Activated naive CD8-positive, alpha-beta T cell treated with anti-CD3 and anti-CD28 coated beads, Interleukin-2, amount 10 ng/mL, durations not matched to agents 7 days and 5 days (primary cell): Measurements from ENCODE around the gene RNF141. TPM values are rescaled to one million over a fixed set of nuclear protein-coding genes. Genes with fewer than 3 reads are reported as not detected.

Experiments used
- ATAC-seq: fragments of 150-1000 bp; cut with Tn5 transposase; one replicate; pipeline ENCODE4 v1.10.0; 2021; ENCODE audit warnings: low read depth, moderate library complexity
- POLR2A ChIA-PET: fragments of 350-600 bp; sonication (Branson Sonifier 250); formaldehyde crosslinking; loops from one replicate; lab custom pipeline; 2021; ENCODE audit warnings: antibody characterized with exemption; lab: Charles Lee
- DNase-seq: peaks from one replicate; pipeline ENCODE4 v3.0.0; 2021
- H3K27ac Mint-ChIP-seq: one replicate; pipeline ENCODE4 v1.8.0; 2022; ENCODE audit warnings: mild to moderate bottlenecking, mixed read lengths
- H3K27me3 Mint-ChIP-seq: one replicate; pipeline ENCODE4 v1.8.0; 2022; ENCODE audit warnings: mild to moderate bottlenecking, moderate library complexity, mixed read lengths
- H3K36me3 Mint-ChIP-seq: one replicate; pipeline ENCODE4 v1.8.0; 2021; ENCODE audit warnings: mild to moderate bottlenecking, mixed read lengths
- H3K4me1 Mint-ChIP-seq: one replicate; pipeline ENCODE4 v1.8.0; 2021; ENCODE audit warnings: mixed read lengths
- H3K4me3 Mint-ChIP-seq: one replicate; pipeline ENCODE4 v1.8.0; 2022; ENCODE audit warnings: mild to moderate bottlenecking, moderate library complexity, mixed read lengths
- H3K9me3 Mint-ChIP-seq: one replicate; pipeline ENCODE4 v1.8.0; 2021; ENCODE audit warnings: mixed read lengths
- total RNA-seq, 2 experiments: library from RNA; stranded (reverse); gene quantifications; one replicate each; pipeline ENCODE4 v1.2.3, GENCODE V29; 2021

The RNF141 gene
- total RNA-seq, 2 experiments from 2014 or later, result 13.6 to 13.8 TPM

DNA sequence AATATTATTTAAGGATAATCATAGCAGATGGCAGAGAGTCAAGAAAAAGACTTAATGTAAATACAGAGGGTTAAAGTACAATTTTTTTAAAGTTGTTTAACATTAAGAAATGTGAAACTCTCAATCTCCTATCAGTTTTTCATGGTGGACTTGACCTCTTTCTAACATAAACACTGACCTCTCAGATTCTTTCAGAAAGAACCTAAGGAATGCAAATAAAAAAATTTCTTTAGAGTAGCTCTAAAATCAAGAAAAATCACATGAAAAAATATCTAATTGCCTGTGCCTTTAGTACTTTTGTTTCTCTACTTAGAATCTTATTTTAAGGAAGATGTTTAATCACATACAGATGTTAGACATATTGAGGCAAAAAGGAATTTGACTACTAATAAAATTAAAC, 12.9 kb downstream of the RNF141 start:
- peaks cover 15% of the 10 kb centered on the region for H3K4me1 Mint-ChIP-seq
- peaks cover 17% of the 10 kb centered on the region for H3K36me3 Mint-ChIP-seq
- H3K4me3 Mint-ChIP-seq, result no peak overlapping the region
- POLR2A ChIA-PET, result interaction anchor here (1.5 kb wide), 1 partner anchor 13 kb away, joined by 4 read pairs; the partner anchor contains the start of gene RNF141
- DNase-seq, result no peak
- ATAC-seq, result no peak
- H3K9me3 Mint-ChIP-seq, result no peaks in the 10 kb centered on the region
- H3K27me3 Mint-ChIP-seq, result no peaks in the 10 kb centered on the region
- no peak overlapping the region for H3K27ac Mint-ChIP-seq

DNA sequence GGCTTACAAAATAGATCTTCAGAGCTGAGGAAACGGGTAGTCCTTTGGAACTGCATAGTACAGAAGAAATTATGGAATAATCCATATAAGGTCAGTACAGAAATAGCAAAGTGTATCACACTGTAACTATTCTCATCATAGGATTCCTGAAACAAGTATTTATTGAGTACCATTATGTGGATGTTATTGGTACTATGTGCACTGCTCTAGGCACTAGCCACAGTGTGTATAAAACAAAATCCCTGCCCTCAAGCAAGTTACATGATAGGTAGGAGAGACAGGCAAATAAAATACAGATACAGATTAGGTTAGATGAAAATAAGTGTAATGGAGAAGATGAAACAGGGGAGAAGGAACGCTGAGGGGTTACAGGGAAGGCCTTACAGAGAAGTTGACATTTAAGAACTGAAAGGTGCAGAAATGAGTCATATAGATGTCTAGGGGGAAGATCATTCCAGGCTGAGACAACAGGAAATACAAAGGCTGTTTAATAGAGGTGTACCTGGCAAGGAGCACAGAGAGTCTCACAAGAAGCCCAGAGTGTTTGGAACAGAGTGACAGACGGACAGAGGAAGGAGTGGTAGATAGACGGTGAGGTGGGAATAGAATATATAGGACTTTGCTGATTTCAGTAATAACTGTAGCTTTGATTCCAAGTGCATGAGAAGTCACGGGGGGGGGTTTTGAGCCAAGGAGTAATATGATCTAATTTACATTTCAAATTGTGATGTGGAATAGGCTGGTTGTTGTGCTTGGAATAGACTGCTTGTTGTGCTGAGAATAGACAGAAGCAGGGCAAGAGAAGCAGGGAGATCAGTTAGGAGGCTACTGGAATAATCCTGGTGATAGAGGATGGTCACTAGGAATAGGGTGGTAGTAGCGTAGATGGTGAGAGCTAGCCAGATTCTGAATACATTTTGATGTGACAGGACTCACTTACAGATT, 13.7 kb downstream of the RNF141 start:
- H3K4me3 Mint-ChIP-seq, result no peak overlapping the region
- no peaks in the 10 kb centered on the region for H3K9me3 Mint-ChIP-seq
- H3K27ac Mint-ChIP-seq, result peak overlapping the region; percentile 5
- H3K4me1 Mint-ChIP-seq, result peaks cover 15% of the 10 kb centered on the region
- peaks cover 17% of the 10 kb centered on the region for H3K36me3 Mint-ChIP-seq
- no peaks in the 10 kb centered on the region for H3K27me3 Mint-ChIP-seq
- POLR2A ChIA-PET, result interaction anchor here (0.6 to 1.5 kb wide), 3 partner anchors 13 to 14 kb away, joined by 3 to 5 read pairs (median 4); partner anchors contain the start of gene RNF141
- ATAC-seq (peak; percentile 83), DNase-seq (no peak)

DNA sequence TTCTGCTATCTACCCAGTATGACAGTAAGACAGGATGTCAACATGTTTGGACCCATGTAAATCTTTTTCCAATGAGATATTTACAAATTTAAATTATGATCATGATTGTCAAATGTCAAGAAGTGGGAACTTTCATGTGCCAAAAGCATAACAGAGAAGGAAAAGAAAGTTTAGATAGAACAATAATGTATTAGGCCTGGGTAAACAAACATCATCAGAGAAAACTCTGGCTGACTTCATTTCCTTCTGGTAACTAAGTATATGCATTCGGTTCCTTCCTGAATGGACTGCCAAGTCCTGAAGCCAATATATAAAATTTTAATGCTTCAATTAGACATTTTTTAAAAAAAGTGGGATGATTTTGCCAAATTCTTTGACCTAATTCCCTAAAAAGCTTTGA, 16.5 kb downstream of the RNF141 start:
- ATAC-seq (no peak), DNase-seq (no peak)
- Mint-ChIP-seq H3K9me3 (no peaks in the 10 kb centered on the region), H3K4me3 (no peak overlapping the region), H3K36me3 (peaks cover 24% of the 10 kb centered on the region), H3K27ac (no peak overlapping the region), H3K4me1 (peaks cover 15% of the 10 kb centered on the region), H3K27me3 (no peaks in the 10 kb centered on the region)
- POLR2A ChIA-PET, result no interaction called here

DNA sequence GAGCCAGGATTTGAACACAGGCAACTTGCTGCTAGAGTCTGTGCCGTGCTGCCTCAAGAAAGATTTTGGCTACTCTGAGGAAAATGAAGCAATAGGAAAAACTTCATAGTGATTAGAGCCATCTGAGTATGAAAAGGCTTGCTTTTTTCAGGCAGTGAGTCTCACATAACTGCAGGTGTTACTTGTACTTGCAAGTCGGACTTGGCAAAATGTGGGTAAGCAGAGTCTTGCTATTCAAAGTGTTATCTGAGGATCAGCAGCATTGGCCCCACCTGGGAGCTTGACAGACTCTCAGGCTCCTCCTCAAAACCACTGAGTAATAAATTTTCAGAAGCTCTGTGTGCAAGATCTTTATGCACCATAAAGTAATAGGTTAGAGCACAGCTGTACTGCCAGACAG, 18.1 kb downstream of the RNF141 start:
- Mint-ChIP-seq H3K27me3 (no peaks in the 10 kb centered on the region), H3K9me3 (no peaks in the 10 kb centered on the region), H3K36me3 (peaks cover 24% of the 10 kb centered on the region), H3K4me1 (peaks cover 15% of the 10 kb centered on the region), H3K4me3 (no peak overlapping the region), H3K27ac (no peak overlapping the region)
- no peak for ATAC-seq
- no peak for DNase-seq
- POLR2A ChIA-PET, result no interaction called here

DNA sequence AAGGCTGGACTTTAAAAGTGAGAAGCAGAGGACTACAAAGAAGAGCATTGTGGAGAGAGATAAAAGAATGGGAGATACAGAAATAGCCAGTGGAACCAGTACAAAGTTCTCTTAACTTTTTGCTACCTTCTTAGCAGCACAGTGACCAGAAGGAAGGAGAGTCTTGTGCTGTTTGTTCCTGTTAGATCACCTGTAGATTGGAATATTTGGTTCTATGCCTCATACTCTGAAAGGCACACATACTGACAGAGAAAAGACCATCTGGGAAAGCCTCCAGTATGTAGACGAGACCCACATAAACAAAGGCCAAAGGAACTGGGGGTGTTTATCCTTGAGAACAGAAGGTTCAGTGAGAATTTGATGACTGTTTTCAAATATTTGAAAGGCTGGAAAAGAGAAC, 18.7 kb downstream of the RNF141 start:
- peaks cover 10% of the 10 kb centered on the region for H3K4me1 Mint-ChIP-seq
- H3K9me3 Mint-ChIP-seq, result no peaks in the 10 kb centered on the region
- POLR2A ChIA-PET, result no interaction called here
- no peak overlapping the region for H3K27ac Mint-ChIP-seq
- H3K4me3 Mint-ChIP-seq, result no peak overlapping the region
- no peaks in the 10 kb centered on the region for H3K27me3 Mint-ChIP-seq
- H3K36me3 Mint-ChIP-seq, result peaks cover 19% of the 10 kb centered on the region
- ATAC-seq, result no peak
- DNase-seq, result no peak

DNA sequence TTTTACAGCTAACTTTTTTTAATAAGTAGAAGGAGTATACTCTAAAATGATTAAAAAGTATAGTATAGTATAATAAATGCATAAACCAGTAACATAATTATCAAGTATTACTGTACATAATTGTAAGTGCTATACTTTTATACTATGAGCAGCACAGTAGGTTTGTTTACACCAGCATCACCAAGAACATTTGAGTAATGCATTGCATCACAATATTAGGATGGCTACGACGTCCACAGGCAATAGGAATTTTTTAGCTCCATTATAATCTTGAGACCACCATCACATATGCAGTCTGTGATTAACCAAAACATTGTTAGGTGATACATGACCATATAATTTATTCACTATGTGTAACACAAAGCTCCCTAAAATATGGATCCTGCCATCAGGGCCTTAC, 20.4 kb downstream of the RNF141 start:
- POLR2A ChIA-PET, result interaction anchor here (0.6 kb wide), 3 partner anchors 16 to 102 kb away, joined by 3 to 4 read pairs (median 3); partner anchors contain the start of gene AMPD3
- no peak for DNase-seq
- no peak for ATAC-seq
- no peaks in the 10 kb centered on the region for H3K9me3 Mint-ChIP-seq
- H3K4me3 Mint-ChIP-seq, result no peak overlapping the region
- peaks cover 2% of the 10 kb centered on the region for H3K4me1 Mint-ChIP-seq
- H3K36me3 Mint-ChIP-seq, result peaks cover 13% of the 10 kb centered on the region
- no peak overlapping the region for H3K27ac Mint-ChIP-seq
- H3K27me3 Mint-ChIP-seq, result no peaks in the 10 kb centered on the region

DNA sequence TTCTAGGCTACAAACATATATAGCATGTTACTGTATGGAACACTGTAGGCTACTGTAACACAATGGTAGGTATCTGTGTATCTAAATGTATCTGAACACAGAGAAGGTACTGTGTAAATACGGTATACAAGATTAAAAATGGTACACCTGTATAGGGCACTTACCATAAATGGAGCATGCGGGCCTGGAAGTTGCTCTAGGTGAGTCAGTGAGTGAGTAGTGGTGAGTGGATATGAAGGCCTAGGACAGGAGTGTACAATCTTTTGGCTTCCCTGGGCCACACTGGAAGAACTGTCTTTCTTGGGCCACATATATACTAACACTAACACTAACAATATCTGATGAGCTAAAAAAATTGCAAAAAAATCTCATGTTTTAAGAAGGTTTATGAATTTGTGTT, 21.4 kb downstream of the RNF141 start:
- H3K27ac Mint-ChIP-seq, result no peak overlapping the region
- no peak for ATAC-seq

DNA sequence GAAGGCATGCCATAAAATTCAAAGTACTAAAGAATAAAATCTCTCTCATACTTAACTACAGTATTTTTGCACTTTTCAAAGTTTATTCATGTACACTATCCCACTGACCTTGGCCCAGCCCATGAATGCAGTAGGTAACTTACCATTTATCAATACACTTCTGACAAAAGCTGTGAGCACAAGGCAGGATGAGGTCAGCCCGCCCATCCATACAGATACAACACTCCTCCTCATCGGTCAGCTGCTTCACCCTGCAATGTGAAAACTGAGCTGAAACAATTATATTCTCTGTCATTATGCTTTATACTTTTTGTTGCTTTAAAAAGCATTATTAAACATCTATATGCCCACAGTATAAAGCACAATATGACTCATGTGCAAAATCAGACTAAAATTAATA, 22.1 kb downstream of the RNF141 start:
- H3K4me3 Mint-ChIP-seq, result no peak overlapping the region
- peaks cover 11% of the 10 kb centered on the region for H3K36me3 Mint-ChIP-seq
- no peaks in the 10 kb centered on the region for H3K9me3 Mint-ChIP-seq
- ATAC-seq (no peak), DNase-seq (no peak)
- H3K4me1 Mint-ChIP-seq, result peaks cover 2% of the 10 kb centered on the region
- POLR2A ChIA-PET, result no interaction called here
- no peaks in the 10 kb centered on the region for H3K27me3 Mint-ChIP-seq
- H3K27ac Mint-ChIP-seq, result no peak overlapping the region

More for the DNA sequence above, 21.4 kb downstream of the RNF141 start:
- Mint-ChIP-seq H3K36me3 (peaks cover 11% of the 10 kb centered on the region), H3K27me3 (no peaks in the 10 kb centered on the region), H3K4me3 (no peak overlapping the region), H3K4me1 (peaks cover 2% of the 10 kb centered on the region), H3K9me3 (no peaks in the 10 kb centered on the region)
- POLR2A ChIA-PET, result no interaction called here
- DNase-seq, result no peak

DNA sequence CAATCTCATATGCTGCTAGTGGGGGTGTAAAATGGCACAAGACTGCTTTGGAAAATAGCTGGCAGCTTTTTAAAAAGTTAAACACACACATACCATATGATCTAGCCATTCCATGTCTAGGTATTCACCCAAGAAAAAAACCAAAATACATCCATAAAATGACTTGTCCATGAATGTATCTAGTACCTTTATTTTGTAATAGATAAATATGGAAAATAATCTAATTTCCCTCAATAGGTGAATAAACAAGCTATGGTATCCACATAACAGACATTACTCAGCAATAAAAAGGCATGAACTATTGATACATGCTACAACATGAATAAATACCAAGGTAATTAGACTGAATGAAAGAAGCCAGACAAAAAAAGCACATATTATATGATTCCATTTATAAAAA, 22.9 kb downstream of the RNF141 start:
- ATAC-seq, result no peak
- no peaks in the 10 kb centered on the region for H3K27me3 Mint-ChIP-seq
- POLR2A ChIA-PET, result no interaction called here
- no peak for DNase-seq
- H3K27ac Mint-ChIP-seq, result no peak overlapping the region
- no peaks in the 10 kb centered on the region for H3K4me1 Mint-ChIP-seq
- H3K9me3 Mint-ChIP-seq, result no peaks in the 10 kb centered on the region
- peaks cover 9% of the 10 kb centered on the region for H3K36me3 Mint-ChIP-seq
- no peak overlapping the region for H3K4me3 Mint-ChIP-seq

DNA sequence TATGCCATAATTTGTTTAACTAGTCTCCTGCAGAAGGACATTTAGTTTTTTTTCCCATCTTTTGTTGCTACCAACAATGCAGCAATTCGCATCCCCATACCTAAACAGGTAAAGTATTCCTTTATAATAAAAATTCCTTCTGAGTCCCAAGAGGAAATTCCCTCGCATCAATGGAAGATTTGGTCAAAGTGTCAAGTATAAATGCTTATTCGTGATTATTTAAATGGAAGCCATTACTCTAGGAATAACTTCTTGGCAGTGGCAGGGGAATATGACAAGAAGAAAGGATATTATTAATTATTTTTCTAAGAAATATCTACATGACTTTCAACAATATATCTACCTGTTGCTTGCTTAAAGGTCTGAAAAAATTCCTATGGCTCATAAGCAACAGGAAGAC, 25.6 kb downstream of the RNF141 start:
- POLR2A ChIA-PET, result no interaction called here
- no peak overlapping the region for H3K4me3 Mint-ChIP-seq
- no peak for DNase-seq
- no peak for ATAC-seq
- no peaks in the 10 kb centered on the region for H3K9me3 Mint-ChIP-seq
- no peaks in the 10 kb centered on the region for H3K27me3 Mint-ChIP-seq
- peaks cover 6% of the 10 kb centered on the region for H3K36me3 Mint-ChIP-seq
- H3K27ac Mint-ChIP-seq, result no peak overlapping the region
- no peaks in the 10 kb centered on the region for H3K4me1 Mint-ChIP-seq

DNA sequence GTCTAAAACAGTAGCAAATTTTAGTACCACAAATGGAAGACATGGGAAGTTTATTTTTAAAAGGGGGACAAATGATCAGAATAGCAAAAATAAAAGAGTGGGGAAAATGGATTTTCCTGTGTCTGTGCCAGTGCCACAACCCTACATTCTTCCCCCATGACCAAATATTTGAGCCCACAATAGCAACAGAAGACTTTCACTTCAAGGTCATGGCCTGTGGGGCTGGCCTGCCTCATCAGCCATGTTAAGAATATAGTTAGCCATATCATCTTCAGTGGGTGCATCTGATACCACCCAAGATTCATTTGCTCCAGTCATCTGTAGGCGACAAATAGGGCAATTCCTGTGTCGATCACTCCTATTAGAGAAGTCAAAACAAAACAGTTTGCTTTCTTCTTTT, 26.3 kb downstream of the RNF141 start:
- DNase-seq (no peak), ATAC-seq (no peak)
- no peak overlapping the region for H3K27ac Mint-ChIP-seq
- POLR2A ChIA-PET, result no interaction called here
- no peaks in the 10 kb centered on the region for H3K27me3 Mint-ChIP-seq
- no peaks in the 10 kb centered on the region for H3K9me3 Mint-ChIP-seq
- no peak overlapping the region for H3K4me3 Mint-ChIP-seq
- H3K4me1 Mint-ChIP-seq, result no peaks in the 10 kb centered on the region
- H3K36me3 Mint-ChIP-seq, result peaks cover 6% of the 10 kb centered on the region

DNA sequence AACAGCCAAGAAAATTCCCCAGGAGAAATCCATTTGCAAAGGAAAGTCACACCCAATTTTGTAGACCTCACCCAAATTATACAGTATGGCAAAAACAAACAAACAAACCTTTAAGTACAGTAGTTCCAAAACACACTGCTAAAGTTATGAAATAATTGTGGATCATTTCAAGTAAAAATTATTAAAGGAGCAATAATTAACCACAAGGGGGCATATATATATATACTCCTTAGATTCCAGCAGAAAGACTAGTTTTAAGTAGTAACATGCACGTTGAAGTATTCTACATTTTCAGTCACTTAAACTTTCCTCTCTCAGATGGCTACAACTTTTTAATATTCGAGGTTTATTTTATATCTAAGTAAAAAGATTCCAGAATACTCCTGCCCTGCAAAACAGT, 26.8 kb downstream of the RNF141 start:
- DNase-seq (no peak), ATAC-seq (no peak)
- no peaks in the 10 kb centered on the region for H3K4me1 Mint-ChIP-seq
- peaks cover 6% of the 10 kb centered on the region for H3K36me3 Mint-ChIP-seq
- H3K27ac Mint-ChIP-seq, result no peak overlapping the region
- H3K4me3 Mint-ChIP-seq, result no peak overlapping the region
- H3K9me3 Mint-ChIP-seq, result no peaks in the 10 kb centered on the region
- no peaks in the 10 kb centered on the region for H3K27me3 Mint-ChIP-seq
- POLR2A ChIA-PET, result no interaction called here

DNA sequence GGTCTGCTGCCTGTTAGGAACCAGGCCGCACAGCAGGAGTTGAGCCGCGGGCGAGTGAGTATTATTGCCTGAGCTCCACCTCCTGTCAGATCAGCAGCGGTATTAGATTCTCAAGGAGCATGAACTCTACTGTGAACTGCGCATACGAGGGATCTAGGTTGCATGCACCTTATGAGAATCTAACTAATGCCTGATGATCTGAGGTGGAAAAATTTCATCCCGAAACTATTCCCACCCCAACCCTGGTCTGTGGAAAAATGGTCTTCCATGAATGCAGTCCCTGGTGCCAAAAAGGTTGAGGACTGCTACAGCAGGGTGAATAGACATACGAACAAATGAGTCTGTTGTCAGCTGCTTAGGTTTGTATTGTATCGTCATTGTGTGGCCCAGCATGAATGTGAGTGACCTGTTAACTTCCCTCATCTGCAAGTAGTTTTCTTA, 29.8 kb downstream of the RNF141 start:
- Mint-ChIP-seq H3K36me3 (peaks cover 6% of the 10 kb centered on the region), H3K4me3 (no peak overlapping the region), H3K4me1 (no peaks in the 10 kb centered on the region), H3K27me3 (no peaks in the 10 kb centered on the region), H3K27ac (no peak overlapping the region), H3K9me3 (no peaks in the 10 kb centered on the region)
- POLR2A ChIA-PET, result no interaction called here
- ATAC-seq (no peak), DNase-seq (no peak)

DNA sequence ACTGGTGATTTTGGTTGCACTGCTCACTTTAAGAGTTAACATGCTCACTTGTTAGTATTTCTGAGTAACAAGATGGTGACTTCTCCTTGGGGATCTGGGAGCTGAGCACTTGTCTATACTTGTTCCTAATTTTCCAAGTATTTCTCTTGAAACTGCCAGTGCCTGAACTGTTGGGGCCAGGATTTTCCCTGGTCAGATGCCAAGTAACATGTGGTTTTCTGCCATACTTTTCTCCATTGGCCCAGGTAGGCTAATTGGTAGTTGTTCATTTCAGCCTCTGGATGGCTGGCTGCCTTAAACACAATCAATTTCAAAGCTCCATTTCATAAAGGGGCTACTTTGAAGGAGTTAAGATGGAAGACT, 35.0 kb downstream of the RNF141 start:
- Mint-ChIP-seq H3K27me3 (no peaks in the 10 kb centered on the region), H3K27ac (no peak overlapping the region), H3K4me1 (no peaks in the 10 kb centered on the region), H3K36me3 (peaks cover 9% of the 10 kb centered on the region), H3K9me3 (no peaks in the 10 kb centered on the region), H3K4me3 (no peak overlapping the region)
- ATAC-seq, result no peak
- POLR2A ChIA-PET, result no interaction called here
- DNase-seq, result no peak
